ENCODE results near the gene NKAIN4.
"Not testable (repeated sequence)": the region's sequence is repeated elsewhere in the genome, so short reads cannot be mapped to it uniquely, and the experiment has no call there.

Gene NKAIN4

GRCh38 chr20:63234693-63235398, 19.4 kb downstream of the NKAIN4 start:
- DNase-seq, result peak; percentile 40

- no peak for DNase-seq
Observed at GRCh38 chr20:63233924-63234323, 20.3 kb downstream of the NKAIN4 start.

GRCh38 chr20:63233061-63233344, 21.3 kb downstream of the NKAIN4 start:
- no peak for DNase-seq

GRCh38 chr20:63232235-63233060, 21.8 kb downstream of the NKAIN4 start:
- no peak for DNase-seq

GRCh38 chr20:63230800-63231268, 23.4 kb downstream of the NKAIN4 start:
- no peak for DNase-seq

GRCh38 chr20:63228806-63229205, 25.5 kb downstream of the NKAIN4 start:
- no peak for DNase-seq

- DNase-seq, result no peak
Observed at GRCh38 chr20:63227260-63227659, 27.0 kb downstream of the NKAIN4 start.

GRCh38 chr20:63226042-63226943, 28.0 kb downstream of the NKAIN4 start:
- DNase-seq, result no peak

GRCh38 chr20:63225082-63225454, 29.2 kb downstream of the NKAIN4 start:
- DNase-seq, result no peak

GRCh38 chr20:63224412-63225081, 29.7 kb downstream of the NKAIN4 start:
- no peak for DNase-seq

GRCh38 chr20:63223826-63224207, 30.4 kb downstream of the NKAIN4 start:
- no peak for DNase-seq

- peak; percentile 32 for DNase-seq
Observed at GRCh38 chr20:63223121-63223825, 31.0 kb downstream of the NKAIN4 start.

- no peak for DNase-seq
Observed at GRCh38 chr20:63222541-63222940, 31.7 kb downstream of the NKAIN4 start.

GRCh38 chr20:63221400-63222053, 32.7 kb downstream of the NKAIN4 start:
- not testable (repeated sequence) for DNase-seq

- no peak for DNase-seq
Observed at GRCh38 chr20:63220696-63221399, 33.4 kb downstream of the NKAIN4 start.

GRCh38 chr20:63219866-63220521, 34.3 kb downstream of the NKAIN4 start:
- DNase-seq, result no peak

- DNase-seq, result no peak
Observed at GRCh38 chr20:63219447-63219821, 34.8 kb downstream of the NKAIN4 start.

GRCh38 chr20:63218701-63219446, 35.4 kb downstream of the NKAIN4 start:
- no peak for DNase-seq

GRCh38 chr20:63217706-63218105, 36.6 kb downstream of the NKAIN4 start:
- no peak for DNase-seq
